GM12864 (cell line): ENCODE results near the gene SLIT1.

Source experiments
- DNase-seq: peaks from one replicate; pipeline ENCODE4 v3.0.0-alpha.2; 2011; ENCODE audit warnings: low read depth
- H3K4me3 ChIP-seq: 2 replicates; pipeline ENCODE4 v1.5.1; 2011; ENCODE audit warnings: mild to moderate bottlenecking, low read depth, low read length, control low read depth
- CTCF ChIP-seq: IDR thresholded peaks from 2 replicates; pipeline ENCODE4 v1.5.1; 2011; ENCODE audit warnings: low read depth, mild to moderate bottlenecking, moderate library complexity, low read length, control low read depth, inconsistent platforms; ENCODE audit errors: missing control alignments

SLIT1 gene

GRCh38 chr10:97215619-97216260 is 30.0 kb upstream of the SLIT1 start:
- no peak for TF ChIP-seq CTCF
- DNase-seq = no peak

GRCh38 chr10:97213431-97213830 is 27.7 kb upstream of the SLIT1 start:
- DNase-seq = no peak
- TF ChIP-seq CTCF = no peak
- no peak overlapping the region for H3K4me3 ChIP-seq

More at GRCh38 chr10:97215619-97216260, 30.0 kb upstream of the SLIT1 start:
- no peak overlapping the region for H3K4me3 ChIP-seq

GRCh38 chr10:97211229-97211628 is 25.5 kb upstream of the SLIT1 start:
- TF ChIP-seq CTCF = no peak
- DNase-seq = no peak
- H3K4me3 ChIP-seq = no peak overlapping the region

GRCh38 chr10:97210543-97210960 is 24.8 kb upstream of the SLIT1 start:
- DNase-seq = no peak
- TF ChIP-seq CTCF = peak; percentile 89
- no peak overlapping the region for H3K4me3 ChIP-seq

GRCh38 chr10:97207756-97208346 is 22.1 kb upstream of the SLIT1 start:
- no peak overlapping the region for H3K4me3 ChIP-seq
- TF ChIP-seq CTCF = no peak
- DNase-seq = no peak

- no peak for TF ChIP-seq CTCF
- no peak for DNase-seq
- H3K4me3 ChIP-seq = no peak overlapping the region
Measured at GRCh38 chr10:97207131-97207530, 21.4 kb upstream of the SLIT1 start.
